Inferior parietal cortex (tissue), 1 donor: ENCODE data around the gene FANCD2.
"Not testable (repeated sequence)": the region's sequence is repeated elsewhere in the genome, so short reads cannot be mapped to it uniquely, and the experiment has no call there.

ENCODE experiments used
- DNase-seq: peaks from one replicate; pipeline ENCODE4 v3.0.0-alpha.2; 2016; ENCODE audit errors: extremely low spot score

FANCD2 gene

DNA sequence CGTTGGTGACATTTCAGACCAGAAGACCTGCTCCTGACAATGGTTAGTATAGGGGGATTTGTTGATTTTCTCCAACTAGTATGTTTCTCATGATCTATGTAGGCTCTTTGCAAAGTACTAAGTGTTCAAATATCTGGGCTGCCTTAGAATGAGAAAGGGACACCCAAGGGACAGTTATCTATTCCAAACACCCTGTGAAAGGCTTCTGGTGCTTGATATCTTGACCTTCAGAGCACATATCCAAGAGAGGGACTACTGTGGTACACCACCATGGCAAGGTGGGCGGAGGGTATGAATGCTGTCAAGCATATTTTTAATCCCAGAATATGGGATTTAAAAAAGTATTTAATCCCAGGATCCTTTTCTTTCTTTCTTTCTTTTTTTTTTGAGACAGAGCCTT lies 80.7 kb downstream of the FANCD2 start:
- no peak for DNase-seq

DNA sequence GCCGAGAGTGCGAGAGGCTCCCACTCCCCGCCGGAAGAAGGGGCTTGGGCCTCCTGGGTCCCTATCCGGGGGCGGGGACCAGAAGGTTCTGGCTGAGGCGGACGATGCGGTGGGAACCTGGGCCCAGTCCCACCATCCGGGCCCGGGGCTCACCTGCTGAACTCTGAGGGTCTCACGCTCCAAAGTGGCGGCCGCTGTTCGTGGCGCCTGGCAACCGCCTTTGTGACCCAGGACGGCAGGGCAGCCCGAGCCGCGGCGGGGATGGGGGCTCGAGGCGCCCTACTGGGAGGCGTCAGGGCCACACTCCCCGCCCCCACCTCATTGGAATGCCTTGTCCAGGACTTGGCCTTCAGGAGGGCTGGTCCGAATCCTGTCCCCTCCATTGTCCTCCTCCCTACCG lies 81.9 kb downstream of the FANCD2 start, which contains the start of gene FANCD2OS:
Gene FANCD2OS (minus strand): TSS at position 165 of the 400 bp plus-strand sequence. CDS start 3,481 bp downstream, outside the sequence.
- DNase-seq, result no peak

DNA sequence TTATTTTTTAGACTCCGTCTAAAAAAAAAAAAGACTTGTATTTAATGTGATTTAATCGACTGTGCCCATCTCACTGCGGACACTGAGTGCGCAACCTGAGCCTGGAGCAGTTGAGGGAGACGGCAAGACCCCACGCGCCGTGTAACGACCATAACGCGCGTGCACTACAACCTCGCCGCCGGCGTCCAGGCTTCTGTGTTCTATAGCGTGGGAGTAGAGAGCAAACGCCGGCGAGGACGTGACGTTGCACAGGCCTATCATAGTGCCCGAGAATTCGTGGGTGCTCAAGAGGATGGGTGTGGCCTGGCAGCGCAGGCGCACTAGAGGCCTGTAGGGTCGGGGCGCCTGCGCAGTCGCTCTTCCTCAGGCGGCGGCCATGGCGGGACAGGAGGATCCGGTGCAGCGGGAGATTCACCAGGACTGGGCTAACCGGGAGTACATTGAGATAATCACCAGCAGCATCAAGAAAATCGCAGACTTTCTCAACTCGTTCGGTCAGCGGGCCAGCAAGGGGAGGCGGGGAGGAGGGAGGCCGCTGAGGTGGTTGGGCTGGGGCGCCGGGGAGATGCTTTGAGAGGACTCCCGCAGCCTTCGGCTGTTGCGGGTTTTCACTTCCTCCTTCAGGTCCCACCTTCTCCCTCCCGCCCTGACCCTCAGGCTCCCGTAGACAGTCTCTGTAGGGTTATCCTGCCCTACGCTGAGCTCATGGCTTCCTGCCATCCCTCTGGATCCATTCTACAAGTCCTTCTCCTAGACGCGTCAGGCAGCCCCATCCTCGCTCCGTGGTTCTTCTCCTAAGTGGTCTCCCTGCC lies 89.3 kb downstream of the FANCD2 start, which contains the start of gene BRK1:
Gene BRK1 (plus strand): TSS at position 350 of the 812 bp plus-strand sequence. CDS start 27 bp downstream, at position 377.
- DNase-seq, result peak; percentile 97

DNA sequence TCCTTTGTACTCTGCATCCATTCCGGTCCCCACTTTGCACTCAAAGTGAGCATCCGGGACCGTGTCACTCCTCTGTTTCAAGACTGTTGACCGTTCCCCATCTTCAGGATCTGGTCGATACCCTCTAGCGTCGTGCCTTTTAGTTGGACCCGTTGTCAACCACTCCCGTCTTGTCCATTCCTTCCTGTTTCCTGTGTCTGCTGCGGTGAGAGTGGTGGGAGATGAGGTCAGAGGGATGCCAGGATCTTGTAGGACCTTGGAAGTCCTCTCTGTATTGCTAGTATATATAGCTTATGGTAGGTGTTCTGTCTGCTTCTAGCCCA lies 89.9 kb downstream of the FANCD2 start:
- no peak for DNase-seq

DNA sequence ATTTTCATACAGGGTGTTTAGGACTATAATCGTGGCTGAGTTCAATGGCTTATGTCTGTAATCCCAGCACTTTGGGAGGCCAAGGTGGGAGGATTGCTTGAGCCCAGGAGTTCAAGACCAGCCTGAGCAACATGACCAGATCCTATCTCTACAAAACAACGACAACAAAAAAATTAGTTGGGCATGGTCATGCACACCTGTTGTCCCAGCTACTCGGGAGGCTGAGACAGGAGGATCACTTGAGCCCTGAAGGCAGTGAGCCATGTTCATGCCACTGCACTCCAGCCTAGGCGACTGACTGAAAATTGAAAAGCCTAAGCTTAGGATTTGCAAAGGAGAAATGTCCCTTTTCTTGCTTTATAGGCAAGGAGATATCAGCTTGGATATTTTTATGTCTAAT lies 90.7 kb downstream of the FANCD2 start:
- no peak for DNase-seq

DNA sequence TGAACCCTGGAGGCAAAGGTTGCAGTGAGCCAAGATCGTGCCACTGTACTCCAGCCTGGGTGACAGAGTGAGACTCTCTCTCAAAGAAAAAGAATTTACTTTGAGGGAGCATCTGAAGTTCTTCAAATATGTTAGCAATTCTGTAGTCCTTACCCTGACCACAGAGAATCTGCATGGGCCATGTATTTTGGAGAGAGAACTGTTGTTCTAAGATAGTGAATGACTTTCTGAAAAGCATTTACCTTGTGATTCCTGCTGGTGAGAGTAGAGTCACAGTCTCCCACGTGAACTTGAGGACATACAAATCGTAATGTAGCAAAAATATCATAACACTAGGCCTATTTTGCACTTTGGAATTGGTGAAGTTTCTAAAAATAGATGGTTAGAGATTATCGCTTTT lies 93.1 kb downstream of the FANCD2 start:
- DNase-seq, result no peak

DNA sequence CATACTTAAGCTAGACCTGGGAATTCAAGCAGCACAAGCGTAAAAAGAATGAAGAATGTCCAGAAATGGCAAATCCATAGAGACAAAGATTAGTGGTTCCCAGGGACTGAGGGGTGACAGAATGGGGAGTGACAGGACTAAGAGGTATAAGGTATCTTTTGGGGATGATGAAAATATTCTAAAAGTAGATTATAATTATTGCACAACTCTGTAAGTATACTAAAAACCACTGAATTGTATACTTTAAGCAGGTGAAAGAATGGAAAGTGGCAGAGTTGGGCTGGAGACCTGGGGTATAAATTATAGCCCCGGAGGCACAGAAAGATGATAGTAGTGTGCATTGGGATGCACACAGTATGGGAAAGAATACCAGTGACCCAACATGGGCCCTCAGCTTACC lies 94.8 kb downstream of the FANCD2 start:
- no peak for DNase-seq

DNA sequence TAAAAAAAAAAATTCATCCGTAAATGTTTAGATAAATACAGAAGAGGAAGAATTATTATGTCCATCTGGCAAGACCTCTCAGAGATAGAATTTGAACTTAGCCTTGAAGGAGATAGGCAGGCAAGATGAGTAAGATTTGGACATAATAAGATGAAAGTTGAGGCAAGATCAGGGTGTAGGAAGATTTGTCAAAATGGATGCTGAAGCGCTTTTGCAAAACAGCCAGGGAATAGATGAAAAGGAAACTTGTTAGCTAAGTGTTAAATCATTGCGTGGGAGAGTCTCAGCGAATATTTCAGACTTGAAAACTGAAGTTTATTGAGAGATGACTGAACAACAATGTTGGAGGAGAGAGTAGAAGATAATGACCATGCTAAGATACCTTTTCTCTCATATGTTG lies 96.5 kb downstream of the FANCD2 start:
- DNase-seq, result peak; percentile 27

DNA sequence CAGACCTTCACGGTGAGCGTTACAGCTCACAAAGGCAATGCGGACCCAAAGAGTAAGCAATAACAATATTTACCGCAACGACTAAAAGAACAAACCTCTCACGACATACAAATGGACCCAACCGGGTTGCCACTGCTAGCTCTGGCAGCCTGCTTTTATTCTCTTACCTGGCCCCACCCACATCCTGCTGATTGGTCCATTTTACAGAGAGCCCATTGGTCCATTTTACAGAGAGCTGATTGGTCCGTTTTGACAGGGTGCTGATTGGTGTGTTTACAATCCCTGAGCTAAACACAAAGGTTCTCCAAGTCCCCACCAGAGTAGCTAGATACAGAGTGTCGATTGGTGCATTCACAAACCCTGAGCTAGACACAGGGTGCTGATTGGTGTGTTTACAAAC lies 109.6 kb downstream of the FANCD2 start:
- not testable (repeated sequence) for DNase-seq

DNA sequence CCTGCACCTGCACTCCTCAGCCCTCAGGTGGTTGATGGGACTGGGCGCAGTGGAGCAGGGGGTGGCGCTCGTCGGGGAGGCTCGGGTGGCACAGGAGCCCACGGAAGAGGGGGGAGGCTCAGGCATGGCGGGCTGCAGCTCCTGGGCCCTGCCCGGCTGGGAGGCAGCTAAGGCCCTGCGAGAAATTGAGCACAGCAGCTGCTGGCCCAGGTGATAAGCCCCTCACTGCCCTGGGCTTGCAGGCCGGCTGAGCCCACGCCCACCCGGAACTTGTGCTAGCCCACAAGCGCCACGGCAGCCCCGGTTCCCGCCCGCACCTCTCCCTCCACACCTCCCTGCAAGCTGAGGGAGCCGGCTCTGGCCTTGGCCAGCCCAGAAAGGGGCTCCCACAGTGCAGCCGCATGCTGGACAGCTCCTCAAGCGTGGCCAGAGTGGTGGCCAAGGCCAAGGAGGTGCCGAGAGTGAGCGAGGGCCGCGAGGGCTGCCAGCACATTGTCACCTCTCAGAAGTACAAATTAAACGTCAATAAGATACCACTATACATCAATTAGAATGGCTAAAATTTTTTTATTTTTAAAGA lies 110.3 kb downstream of the FANCD2 start:
- no peak for DNase-seq

DNA sequence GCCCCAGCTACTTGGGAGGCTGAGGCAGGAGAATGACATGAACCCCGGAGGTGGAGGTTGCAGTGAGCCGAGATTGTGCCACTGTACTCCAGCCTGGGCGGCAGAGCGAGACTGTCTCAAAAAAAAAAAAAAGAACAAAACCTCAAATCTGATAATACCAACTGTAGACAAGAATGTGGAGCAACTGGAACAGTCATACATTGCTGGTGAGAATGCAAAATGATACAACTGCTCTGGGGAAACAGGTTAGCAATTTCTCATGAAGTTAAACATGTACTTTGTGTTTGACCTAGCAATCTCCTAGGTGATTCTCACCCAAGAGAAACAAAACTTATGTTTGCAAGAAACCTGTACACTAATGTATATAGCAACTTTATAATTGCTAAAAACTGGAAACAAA lies 110.9 kb downstream of the FANCD2 start:
- no peak for DNase-seq

DNA sequence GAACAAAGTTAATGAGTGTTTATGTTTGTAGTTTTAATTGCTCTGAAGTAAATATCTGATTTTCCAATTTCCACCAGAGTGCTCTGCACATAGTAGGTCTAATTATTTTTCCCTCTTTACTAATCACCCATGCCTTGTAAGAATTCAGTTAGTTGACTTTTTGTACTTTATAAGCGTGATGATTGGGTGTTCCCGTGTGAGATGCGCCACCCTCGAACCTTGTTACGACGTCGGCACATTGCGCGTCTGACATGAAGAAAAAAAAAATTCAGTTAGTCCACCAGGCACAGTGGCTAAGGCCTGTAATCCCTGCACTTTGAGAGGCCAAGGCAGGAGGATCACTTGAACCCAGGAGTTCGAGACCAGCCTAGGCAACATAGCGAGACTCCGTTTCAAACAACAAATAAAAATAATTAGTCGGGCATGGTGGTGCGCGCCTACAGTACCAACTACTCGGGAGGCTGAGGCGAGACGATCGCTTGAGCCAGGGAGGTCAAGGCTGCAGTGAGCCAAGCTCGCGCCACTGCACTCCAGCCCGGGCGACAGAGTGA lies 114.8 kb downstream of the FANCD2 start:
- no peak for DNase-seq

DNA sequence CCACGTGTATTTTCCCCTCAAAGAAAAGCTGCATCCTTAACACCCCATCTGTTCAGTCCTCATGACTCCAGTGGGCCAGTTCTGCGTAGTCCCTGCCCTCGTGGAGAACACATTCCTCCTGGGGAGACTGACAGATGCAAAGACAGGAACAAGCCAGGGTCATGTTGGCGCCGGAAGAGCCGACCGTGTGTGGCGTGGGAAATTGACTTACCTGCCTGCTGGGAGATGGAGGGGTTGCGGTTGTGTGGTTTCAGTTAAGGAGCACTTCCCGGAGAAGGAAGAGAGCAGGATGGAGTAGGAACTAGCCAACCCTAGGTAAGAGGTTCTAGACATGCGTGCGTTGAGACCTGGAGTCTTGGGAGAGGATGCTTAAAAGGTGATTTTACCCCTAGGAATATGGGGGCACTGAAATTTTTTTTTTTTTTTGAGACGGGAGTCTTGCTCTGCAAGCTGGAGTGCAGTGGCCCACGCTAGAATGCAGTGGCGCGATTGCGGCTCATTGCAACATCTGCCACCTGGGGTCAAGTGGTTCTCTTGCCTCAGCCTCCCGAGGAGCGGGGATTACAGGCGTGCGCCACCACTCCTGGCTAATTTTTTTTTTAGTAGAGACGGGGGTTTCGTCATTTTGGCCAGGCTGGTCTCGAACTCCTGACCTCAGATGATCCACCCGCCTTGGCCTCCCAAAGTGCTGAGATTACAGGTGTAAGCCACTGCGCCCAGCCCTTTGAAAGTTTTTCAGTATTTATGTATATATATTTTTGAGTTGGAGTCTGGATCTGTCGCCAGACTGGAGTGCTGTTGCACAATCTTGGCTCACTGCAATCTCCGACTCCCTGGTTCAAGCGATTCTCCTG lies 116.7 kb downstream of the FANCD2 start:
- DNase-seq, result no peak

DNA sequence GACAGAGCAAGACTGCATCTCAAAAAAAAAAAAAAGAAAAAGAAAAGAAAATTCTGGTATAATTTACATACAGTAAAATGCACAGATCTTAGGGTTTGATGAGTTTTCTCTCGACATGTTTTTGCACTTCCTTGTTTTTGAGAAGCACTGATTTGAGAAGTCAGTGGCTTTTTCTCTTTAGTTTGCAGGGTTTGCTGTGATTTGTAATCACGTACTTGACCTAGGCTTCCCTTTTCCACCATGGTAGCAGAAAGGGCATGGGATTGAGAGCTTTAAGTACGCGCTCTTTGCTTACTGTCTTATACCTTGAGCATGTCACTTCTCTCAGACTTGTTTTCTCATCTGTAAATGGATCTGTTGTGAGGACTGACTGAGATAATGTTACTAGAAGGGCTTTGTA lies 119.4 kb downstream of the FANCD2 start:
- DNase-seq, result no peak

DNA sequence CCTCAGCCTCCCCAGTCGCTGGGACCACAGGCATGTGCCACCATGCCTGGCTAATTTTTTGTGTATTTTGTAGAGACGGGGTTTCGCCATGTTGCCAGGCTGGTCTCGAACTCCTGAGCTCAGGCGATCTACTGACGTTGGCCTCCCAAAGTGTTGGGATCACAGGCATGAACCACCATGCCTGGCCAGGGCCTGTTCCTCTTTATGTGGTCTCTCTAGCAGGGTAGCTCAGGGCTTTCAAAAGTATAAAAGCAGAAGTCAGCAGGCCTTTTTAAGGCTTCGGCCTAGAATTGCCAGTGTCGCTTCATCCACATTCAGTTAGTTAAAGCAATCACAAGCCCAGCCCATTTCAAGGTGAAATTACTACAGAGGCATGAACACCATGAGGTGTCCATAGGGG lies 123.0 kb downstream of the FANCD2 start:
- no peak for DNase-seq

DNA sequence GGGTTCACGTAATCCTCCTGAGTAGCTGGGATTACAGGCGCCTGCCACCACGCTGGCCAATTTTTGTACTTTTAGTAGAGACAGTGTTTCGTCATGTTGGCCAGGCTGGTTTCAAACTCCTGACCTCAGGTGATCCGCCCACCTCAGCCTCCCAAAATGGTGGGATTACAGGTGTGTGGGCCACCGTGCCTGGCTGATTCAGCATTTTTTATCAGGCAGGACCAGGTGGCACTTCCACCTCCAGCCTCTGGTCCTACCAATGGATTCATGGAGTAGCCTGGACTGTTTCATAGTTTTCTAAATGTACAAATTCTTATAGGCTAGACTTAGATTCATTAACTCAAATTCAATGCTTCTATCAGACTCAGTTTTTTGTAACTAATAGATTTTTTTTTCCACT lies 124.8 kb downstream of the FANCD2 start:
- no peak for DNase-seq
